GM19455 (cell line): ENCODE measurements around the gene WHAMM.
"Not testable (repeated sequence)": the region's sequence is repeated elsewhere in the genome, so short reads cannot be mapped to it uniquely, and the experiment has no call there.

Source experiments
- ATAC-seq: cut with Tn5 transposase; IDR thresholded peaks from one replicate; pipeline ENCODE4 v1.9.1; 2021; ENCODE audit not compliant: unreplicated experiment

The WHAMM gene

GRCh38 chr15:82862886-82863285 lies 53.5 kb downstream of the WHAMM start:
- no peak for ATAC-seq

GRCh38 chr15:82864967-82865366 lies 55.5 kb downstream of the WHAMM start:
- no peak for ATAC-seq

GRCh38 chr15:82865581-82865980 lies 56.2 kb downstream of the WHAMM start:
- ATAC-seq: not testable (repeated sequence)

GRCh38 chr15:82865981-82866380 lies 56.6 kb downstream of the WHAMM start:
- not testable (repeated sequence) for ATAC-seq

- no peak for ATAC-seq
These were observed 61.4 kb downstream of the WHAMM start for GRCh38 chr15:82870727-82871320.

GRCh38 chr15:82871358-82871757 lies 61.9 kb downstream of the WHAMM start:
- ATAC-seq: no peak

- ATAC-seq: no peak
These were observed 62.5 kb downstream of the WHAMM start for GRCh38 chr15:82871832-82872484.

GRCh38 chr15:82873000-82873680 lies 63.7 kb downstream of the WHAMM start:
- ATAC-seq: no peak

GRCh38 chr15:82874267-82874666 lies 64.8 kb downstream of the WHAMM start:
- ATAC-seq: no peak

- ATAC-seq: no peak
These were observed 65.5 kb downstream of the WHAMM start for GRCh38 chr15:82874961-82875360.

- ATAC-seq: no peak
These were observed 66.1 kb downstream of the WHAMM start for GRCh38 chr15:82875411-82876003.

GRCh38 chr15:82877825-82878224 lies 68.4 kb downstream of the WHAMM start:
- ATAC-seq: no peak

- no peak for ATAC-seq
These were observed 68.9 kb downstream of the WHAMM start for GRCh38 chr15:82878325-82878724.

- ATAC-seq: no peak
These were observed 71.3 kb downstream of the WHAMM start for GRCh38 chr15:82880704-82881103.

GRCh38 chr15:82881747-82882146 lies 72.3 kb downstream of the WHAMM start:
- ATAC-seq: no peak

GRCh38 chr15:82882273-82882928 lies 73.0 kb downstream of the WHAMM start:
- ATAC-seq: no peak
